Stimulated activated CD8-positive, alpha-beta memory T cell treated with anti-CD3 and anti-CD28 coated beads, Interleukin-15, amount 100 ng/mL, for 1 hour (primary cell): Measurements from ENCODE around the gene TLCD2.
"Not testable (repeated sequence)": the region's sequence is repeated elsewhere in the genome, so short reads cannot be mapped to it uniquely, and the experiment has no call there.

ENCODE experiments used
- DNase-seq: peaks from one replicate; pipeline ENCODE4 v3.0.0-alpha.2; 2020; ENCODE audit warnings: low read depth

The TLCD2 gene

GRCh38 chr17:1709971-1710806 is at the start of gene TLCD2:
TLCD2 (minus strand) TSS chr17:1710377; CDS start chr17:1710242, 135 bp downstream.
- no peak for DNase-seq

GRCh38 chr17:1759529-1759928 is 49.4 kb upstream of the TLCD2 start:
- no peak for DNase-seq

- DNase-seq = no peak
Measured at GRCh38 chr17:1758807-1759206, 48.6 kb upstream of the TLCD2 start.

DNA sequence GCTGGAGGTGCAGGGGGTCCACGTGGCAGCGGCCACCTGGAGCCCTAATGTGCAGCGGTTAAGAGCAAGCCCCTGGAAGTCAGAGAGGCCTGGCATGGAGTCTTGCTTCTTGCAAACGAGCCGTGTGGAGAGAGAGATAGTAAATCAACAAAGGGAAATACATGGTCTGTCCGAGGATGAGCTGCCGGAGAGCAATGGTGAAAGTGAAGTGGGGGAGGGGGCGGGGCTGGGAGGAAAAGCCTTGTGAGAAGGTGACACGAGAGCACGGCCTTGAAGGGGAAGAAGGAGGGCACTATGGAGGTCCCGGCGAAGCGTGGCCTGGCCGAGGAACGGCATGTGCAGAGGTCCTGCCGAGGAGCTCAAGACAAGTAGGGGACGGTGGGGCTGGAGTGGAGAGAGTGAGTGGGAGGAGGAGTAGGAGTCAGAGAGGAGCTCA is 45.7 kb upstream of the TLCD2 start:
- DNase-seq = no peak

DNA sequence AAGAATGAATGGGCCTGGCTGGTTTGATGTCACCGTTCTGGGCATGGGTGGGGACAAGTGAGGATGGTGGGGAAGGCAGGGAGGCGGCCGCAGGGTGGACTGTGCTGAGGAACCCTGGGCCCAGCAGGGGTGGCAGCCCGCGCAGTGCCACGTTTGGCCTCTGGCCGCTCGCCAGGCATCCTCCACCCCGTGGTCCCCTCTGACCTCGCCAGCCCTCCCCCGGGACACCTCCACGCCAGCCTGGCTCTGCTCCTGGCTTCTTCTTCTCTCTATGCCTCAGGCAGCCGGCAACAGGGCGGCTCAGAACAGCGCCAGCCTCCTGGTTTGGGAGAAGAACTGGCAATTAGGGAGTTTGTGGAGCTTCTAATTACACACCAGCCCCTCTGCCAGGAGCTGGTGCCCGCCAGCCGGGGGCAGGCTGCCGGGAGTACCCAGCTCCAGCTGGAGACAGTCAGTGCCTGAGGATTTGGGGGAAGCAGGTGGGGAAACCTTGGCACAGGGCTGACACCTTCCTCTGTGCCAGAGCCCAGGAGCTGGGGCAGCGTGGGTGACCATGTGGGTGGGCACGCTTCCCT is 45.2 kb upstream of the TLCD2 start:
- DNase-seq = no peak

GRCh38 chr17:1754430-1755112 is 44.4 kb upstream of the TLCD2 start:
- DNase-seq = no peak

- no peak for DNase-seq
Measured at GRCh38 chr17:1753767-1754429, 43.7 kb upstream of the TLCD2 start.

GRCh38 chr17:1752425-1753262 is 42.5 kb upstream of the TLCD2 start:
- DNase-seq = no peak

GRCh38 chr17:1750628-1751027 is 40.5 kb upstream of the TLCD2 start:
- DNase-seq = no peak

DNA sequence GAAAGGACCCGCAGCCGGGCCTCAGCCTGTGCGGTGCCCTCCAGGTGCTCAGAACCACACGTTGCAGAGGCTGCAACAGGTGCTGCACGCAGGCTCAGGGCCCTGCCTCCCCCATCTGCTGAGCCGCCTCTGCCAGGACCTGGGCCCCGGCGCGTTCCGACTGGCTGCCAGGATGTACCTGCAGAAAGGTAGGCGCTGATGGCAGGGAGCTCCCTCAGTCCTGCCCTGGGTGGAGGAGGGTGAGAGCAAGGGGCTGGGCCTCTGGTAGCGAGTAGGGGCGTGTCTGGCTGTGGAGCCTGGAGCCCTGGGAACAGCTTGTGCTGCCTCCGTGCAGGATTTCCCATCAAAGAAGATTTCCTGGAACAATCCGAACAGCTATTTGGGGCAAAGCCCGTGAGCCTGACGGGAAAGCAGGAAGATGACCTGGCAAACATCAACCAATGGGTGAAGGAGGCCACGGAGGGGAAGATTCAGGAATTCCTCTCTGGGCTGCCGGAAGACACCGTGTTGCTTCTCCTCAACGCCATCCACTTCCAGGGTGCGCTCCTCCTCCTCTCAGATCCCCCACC is 36.9 kb upstream of the TLCD2 start:
- DNase-seq = no peak

GRCh38 chr17:1745513-1746020 is 35.4 kb upstream of the TLCD2 start:
- no peak for DNase-seq

DNA sequence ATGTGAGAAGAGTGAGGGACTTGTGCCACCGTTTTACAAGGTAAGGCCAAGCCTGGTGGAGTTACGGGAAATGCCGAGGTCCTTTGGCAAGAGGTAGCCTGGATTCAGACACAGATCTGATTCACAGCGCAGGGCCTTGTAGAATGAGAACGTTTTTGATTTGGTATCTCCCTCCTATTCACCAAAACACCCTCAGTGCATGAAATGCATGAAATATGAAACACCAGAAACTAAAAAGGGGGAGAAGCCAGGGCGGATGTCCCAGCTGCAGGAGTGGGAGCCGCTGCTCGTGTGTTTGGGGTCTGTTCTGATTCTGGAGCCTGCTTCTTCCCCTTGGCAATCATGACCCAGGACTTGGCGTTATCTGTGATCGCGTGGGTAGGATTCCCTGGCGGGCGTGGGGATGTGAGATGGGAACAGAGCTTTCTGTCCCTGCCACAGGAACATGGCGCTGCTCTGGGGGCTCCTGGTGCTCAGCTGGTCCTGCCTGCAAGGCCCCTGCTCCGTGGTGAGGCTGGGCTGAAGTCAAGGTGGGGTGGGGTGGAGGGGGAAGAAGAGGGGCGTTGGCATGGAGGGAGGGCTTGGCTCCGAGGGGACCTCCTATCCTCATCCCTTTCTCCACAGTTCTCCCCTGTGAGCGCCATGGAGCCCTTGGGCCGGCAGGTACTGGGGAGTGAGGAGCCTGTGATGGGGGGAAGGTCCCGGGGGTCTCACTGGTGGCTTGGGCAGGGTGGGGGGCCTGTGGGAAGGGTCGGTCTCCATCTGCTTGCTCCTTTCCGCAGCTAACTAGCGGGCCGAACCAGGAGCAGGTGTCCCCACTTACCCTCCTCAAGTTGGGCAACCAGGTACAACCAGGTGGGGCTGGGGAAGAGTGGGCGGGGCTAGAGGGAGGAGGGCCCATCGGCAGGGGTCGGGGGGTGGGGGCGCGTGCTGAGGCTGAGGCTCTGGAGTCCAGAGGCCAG is 34.7 kb upstream of the TLCD2 start:
- DNase-seq = no peak

DNA sequence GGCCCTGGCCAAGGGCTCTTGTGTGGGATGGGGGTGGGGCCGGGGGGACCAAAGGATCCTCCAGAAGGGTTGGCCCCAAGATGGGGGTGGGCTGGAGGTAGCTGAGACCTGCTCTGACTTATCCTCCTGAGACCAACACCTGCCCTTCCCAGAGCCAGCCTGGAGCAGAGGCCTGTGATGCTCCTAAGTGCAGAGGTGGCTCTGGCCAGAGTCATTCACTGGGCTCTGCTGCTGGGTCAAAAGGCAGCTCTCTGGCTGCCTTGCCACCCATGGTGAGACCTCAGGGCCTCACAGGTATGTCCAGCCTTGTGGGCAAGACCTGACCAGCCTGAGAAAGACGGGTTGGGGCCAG is 32.9 kb upstream of the TLCD2 start:
- DNase-seq = no peak

- no peak for DNase-seq
Measured at GRCh38 chr17:1742371-1743087, 32.4 kb upstream of the TLCD2 start, which contains the start of gene SERPINF2. SERPINF2 (plus strand) TSS chr17:1742871; CDS start chr17:1744996, 2,125 bp downstream.

DNA sequence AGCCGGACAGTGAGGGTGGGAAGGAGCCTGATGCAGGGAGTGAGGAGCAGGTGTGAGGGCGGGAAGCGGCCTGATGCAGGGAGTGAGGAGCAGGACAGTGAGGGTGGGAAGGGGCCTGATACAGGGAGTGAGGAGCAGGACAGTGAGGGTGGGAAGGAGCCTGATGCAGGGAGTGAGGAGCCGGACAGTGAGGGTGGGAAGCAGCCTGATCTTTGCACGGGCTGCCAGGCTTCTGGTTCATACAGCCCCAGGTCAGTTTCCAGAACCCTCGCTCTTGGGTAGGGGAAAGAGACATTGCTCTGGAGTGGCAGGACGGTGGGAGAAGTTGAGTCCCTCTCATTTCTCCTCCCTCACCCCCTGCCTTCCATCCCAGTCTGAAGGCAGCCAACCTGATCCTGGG is 31.7 kb upstream of the TLCD2 start:
- DNase-seq = not testable (repeated sequence)

GRCh38 chr17:1737531-1738291 is 27.5 kb upstream of the TLCD2 start:
- DNase-seq = no peak

- no peak for DNase-seq
Measured at GRCh38 chr17:1736348-1737281, 26.4 kb upstream of the TLCD2 start.
